Keratinocyte (primary cell): Measurements from ENCODE around the gene SRPK2. TPM values are rescaled to one million over a fixed set of nuclear protein-coding genes. Genes with fewer than 3 reads are reported as not detected.

Experiments
- DNase-seq: peaks from one replicate; pipeline ENCODE4 v3.0.0-alpha.2; 2011; ENCODE audit warnings: low read depth, missing footprints, low spot score
- FAIRE-seq: peaks from 2 replicates; lab custom pipeline; 2011; peaks lifted over from hg19 to GRCh38; lab: Jason Lieb, UNC
- H2AFZ ChIP-seq: 2 replicates; pipeline ENCODE4 v1.6.0; 2012; ENCODE audit warnings: low read length, control low read depth, inconsistent platforms; ENCODE audit not compliant: control insufficient read depth
- H3K27ac ChIP-seq: 2 replicates; pipeline ENCODE4 v1.5.1; 2011; ENCODE audit warnings: low read length; ENCODE audit not compliant: control insufficient read depth, insufficient read depth
- H3K27me3 ChIP-seq: 3 replicates; pipeline ENCODE4 v1.6.0; 2011; ENCODE audit warnings: low read length; ENCODE audit not compliant: control insufficient read depth, insufficient read depth; ENCODE audit errors: extremely low read depth
- H3K36me3 ChIP-seq, 2 experiments: 2 replicates in 1 of 2; 3 replicates in 1 of 2; pipeline ENCODE4 v1.5.1; 2011; ENCODE audit warnings: low read length in 2 of 2, mild to moderate bottlenecking in 1 of 2; ENCODE audit not compliant: control insufficient read depth in 2 of 2, insufficient read depth in 2 of 2; ENCODE audit errors: extremely low read depth in 1 of 2
- H3K4me1 ChIP-seq: 3 replicates; pipeline ENCODE4 v1.5.1; 2011; ENCODE audit warnings: low read length; ENCODE audit not compliant: control insufficient read depth, insufficient read depth; ENCODE audit errors: extremely low read depth
- H3K4me2 ChIP-seq: 3 replicates; pipeline ENCODE4 v1.6.0; 2011; ENCODE audit warnings: low read depth, low read length; ENCODE audit not compliant: control insufficient read depth, insufficient read depth; ENCODE audit errors: extremely low read depth
- H3K4me3 ChIP-seq, 3 experiments: fragments of 200-600 bp in 1 of 3; sonication (generic) in 1 of 3; 2 replicates in 2 of 3; 3 replicates in 1 of 3; pipeline ENCODE4 v1.5.1; 2011 to 2016; ENCODE audit warnings: low read length in 3 of 3, mild to moderate bottlenecking in 3 of 3, control low read depth in 2 of 3, inconsistent platforms in 1 of 3, low read depth in 1 of 3, mixed read lengths in 1 of 3, mixed run types in 1 of 3, moderate library complexity in 1 of 3; ENCODE audit not compliant: control insufficient read depth in 2 of 3, insufficient read depth in 2 of 3; ENCODE audit errors: extremely low read depth in 1 of 3
- H3K79me2 ChIP-seq: 2 replicates; pipeline ENCODE4 v1.6.0; 2012; ENCODE audit warnings: low read length; ENCODE audit not compliant: control insufficient read depth, insufficient read depth
- H3K9ac ChIP-seq: 3 replicates; pipeline ENCODE4 v1.6.0; 2011; ENCODE audit warnings: low read length; ENCODE audit not compliant: control insufficient read depth, insufficient read depth; ENCODE audit errors: extremely low read depth
- H3K9me1 ChIP-seq: 3 replicates; pipeline ENCODE4 v1.6.0; 2011; ENCODE audit warnings: low read length; ENCODE audit not compliant: control insufficient read depth, insufficient read depth; ENCODE audit errors: extremely low read depth
- H3K9me3 ChIP-seq: 2 replicates; pipeline ENCODE4 v1.5.1; 2012; ENCODE audit warnings: low read depth, low read length; ENCODE audit not compliant: control insufficient read depth
- H4K20me1 ChIP-seq: 3 replicates; pipeline ENCODE4 v1.6.0; 2011; ENCODE audit warnings: low read length; ENCODE audit not compliant: control insufficient read depth, insufficient read depth; ENCODE audit errors: extremely low read depth
- EZH2 ChIP-seq: IDR thresholded peaks from one replicate; pipeline ENCODE4 v1.6.1; 2012; ENCODE audit warnings: inconsistent platforms, mild to moderate bottlenecking, low read length, moderate library complexity
- dilution Hi-C: fragments of 300-500 bp; cut with MboI; formaldehyde crosslinking; loops from one replicate; pipeline ENCODE4 v1.7.0; 2020; ENCODE audit warnings: low sequenced_read_pairs; ENCODE audit not compliant: extremely low pct_ligation_motif_present
- polyA plus RNA-seq, 5 experiments: library from polyadenylated mRNA; depleted of rRNA in 3 of 5; stranded (reverse) in 3 of 5; stranded (forward) in 1 of 5; unstranded in 1 of 5; fragments of >200 nt; gene quantifications; 1 replicate in 1 of 5; 2 replicates in 3 of 5; 3 replicates in 1 of 5; pipeline versions ENCODE4 v1.2.1 to v1.2.3, GENCODE V29; 2011 to 2012; ENCODE audit warnings: missing spikeins in 2 of 5, low read depth in 1 of 5, low replicate concordance in 1 of 5
- TF ChIP-seq, protein P1 (sequence below), 3 experiments: IDR thresholded peaks in 1 of 3; conservative IDR thresholded peaks in 1 of 3; optimal IDR thresholded peaks in 1 of 3; 2 replicates in 2 of 3; 3 replicates in 1 of 3; pipeline versions ENCODE3 to v1.5.1; 2011; ENCODE audit warnings: low read length in 3 of 3, mild to moderate bottlenecking in 3 of 3, moderate library complexity in 2 of 3, control low read depth in 1 of 3, inconsistent platforms in 1 of 3; ENCODE audit not compliant: insufficient read depth in 2 of 3; ENCODE audit errors: extremely low read depth in 1 of 3

SRPK2 gene
- polyA plus RNA-seq, 1 donor (not counting 4 experiments of a cell fraction or from before 2014, with no cell fraction given), result 40.2 TPM

DNA sequence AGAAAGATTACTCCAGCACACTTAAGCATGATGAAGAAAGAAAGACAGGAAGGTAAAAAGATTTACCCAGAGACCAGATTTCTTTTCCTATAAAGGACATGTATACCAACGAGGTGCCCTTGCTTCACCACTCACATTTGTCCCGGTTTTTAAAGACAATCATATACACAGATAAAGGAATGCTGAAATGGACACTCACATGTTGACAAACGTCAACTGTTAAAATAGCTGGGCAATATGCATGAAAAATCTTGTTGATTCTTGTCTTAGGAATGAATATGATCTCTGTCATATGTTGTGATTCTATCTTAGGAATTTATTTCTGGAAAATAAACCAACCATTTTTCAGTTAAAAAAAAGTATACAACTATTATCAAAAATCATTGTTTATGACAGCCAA is 158.2 kb downstream of the SRPK2 start:
- H3K27ac ChIP-seq, result peak overlapping the region; percentile 96
- no peak overlapping the region for H2AFZ ChIP-seq
- peak overlapping the region; percentile 65 for H3K9ac ChIP-seq
- H3K4me2 ChIP-seq, result peak overlapping the region; percentile 88
- FAIRE-seq, result no peak
- peaks cover 40% of the 10 kb centered on the region for H3K4me1 ChIP-seq
- peaks cover 3% of the 10 kb centered on the region for H4K20me1 ChIP-seq
- no peaks in the 10 kb centered on the region for H3K36me3 ChIP-seq
- H3K9me1 ChIP-seq, result no peaks in the 10 kb centered on the region
- no peak for DNase-seq
- dilution Hi-C loops, result no loop called here
- H3K9me3 ChIP-seq, result no peaks in the 10 kb centered on the region
- peaks cover 62% of the 10 kb centered on the region for H3K79me2 ChIP-seq
- TF ChIP-seq, protein P1, sequence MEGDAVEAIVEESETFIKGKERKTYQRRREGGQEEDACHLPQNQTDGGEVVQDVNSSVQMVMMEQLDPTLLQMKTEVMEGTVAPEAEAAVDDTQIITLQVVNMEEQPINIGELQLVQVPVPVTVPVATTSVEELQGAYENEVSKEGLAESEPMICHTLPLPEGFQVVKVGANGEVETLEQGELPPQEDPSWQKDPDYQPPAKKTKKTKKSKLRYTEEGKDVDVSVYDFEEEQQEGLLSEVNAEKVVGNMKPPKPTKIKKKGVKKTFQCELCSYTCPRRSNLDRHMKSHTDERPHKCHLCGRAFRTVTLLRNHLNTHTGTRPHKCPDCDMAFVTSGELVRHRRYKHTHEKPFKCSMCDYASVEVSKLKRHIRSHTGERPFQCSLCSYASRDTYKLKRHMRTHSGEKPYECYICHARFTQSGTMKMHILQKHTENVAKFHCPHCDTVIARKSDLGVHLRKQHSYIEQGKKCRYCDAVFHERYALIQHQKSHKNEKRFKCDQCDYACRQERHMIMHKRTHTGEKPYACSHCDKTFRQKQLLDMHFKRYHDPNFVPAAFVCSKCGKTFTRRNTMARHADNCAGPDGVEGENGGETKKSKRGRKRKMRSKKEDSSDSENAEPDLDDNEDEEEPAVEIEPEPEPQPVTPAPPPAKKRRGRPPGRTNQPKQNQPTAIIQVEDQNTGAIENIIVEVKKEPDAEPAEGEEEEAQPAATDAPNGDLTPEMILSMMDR (optimal IDR thresholded peaks at IDR 0.05 in 1 of 3, IDR thresholded peaks at IDR 0.05 in 1 of 3, conservative IDR thresholded peaks at IDR 0.05 in 1 of 3; ENCODE audit: extremely low read depth in 1 of 3, insufficient read depth in 2 of 3, low read length in 3 of 3), result no peak
- no peak for TF ChIP-seq EZH2
- H3K27me3 ChIP-seq, result no peaks in the 10 kb centered on the region
- H3K4me3 ChIP-seq, result peak overlapping the region in 2 of 3 experiments; percentile 3 to 48

DNA sequence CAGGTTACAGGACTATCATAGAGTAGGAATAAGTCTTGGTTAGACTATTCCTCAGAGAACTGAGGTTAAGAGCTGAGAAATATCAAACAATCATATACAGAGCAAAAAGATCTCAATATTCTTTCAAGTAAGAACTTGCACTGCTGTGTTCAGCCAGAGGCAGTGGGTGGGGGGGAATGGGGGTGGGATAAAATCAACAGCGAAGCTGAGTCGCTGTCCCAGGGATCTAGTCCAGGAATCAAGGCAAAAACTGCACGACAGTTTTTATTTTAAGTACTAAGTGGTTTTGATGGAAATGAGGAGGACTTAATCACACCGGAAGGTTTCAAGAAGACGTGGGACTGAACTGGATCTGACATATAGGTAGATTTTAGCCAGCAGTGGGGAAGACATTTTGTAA is 159.1 kb downstream of the SRPK2 start:
- H3K27me3 ChIP-seq, result no peaks in the 10 kb centered on the region
- H3K79me2 ChIP-seq, result peaks cover 54% of the 10 kb centered on the region
- no peaks in the 10 kb centered on the region for H3K9me1 ChIP-seq
- TF ChIP-seq, protein P1 (optimal IDR thresholded peaks at IDR 0.05 in 1 of 3, IDR thresholded peaks at IDR 0.05 in 1 of 3, conservative IDR thresholded peaks at IDR 0.05 in 1 of 3; ENCODE audit: extremely low read depth in 1 of 3, insufficient read depth in 2 of 3, low read length in 3 of 3), result no peak
- no peak for TF ChIP-seq EZH2
- peak overlapping the region in 2 of 3 experiments; percentile 48 to 62 for H3K4me3 ChIP-seq
- peak overlapping the region; percentile 96 for H3K27ac ChIP-seq
- DNase-seq (no peak), FAIRE-seq (peak; percentile 85)
- no peak overlapping the region for H2AFZ ChIP-seq
- H3K4me1 ChIP-seq, result peaks cover 49% of the 10 kb centered on the region
- H4K20me1 ChIP-seq, result peaks cover 2% of the 10 kb centered on the region
- no peaks in the 10 kb centered on the region for H3K36me3 ChIP-seq
- H3K9me3 ChIP-seq, result no peaks in the 10 kb centered on the region
- dilution Hi-C loops, result no loop called here
- peak overlapping the region; percentile 88 for H3K4me2 ChIP-seq
- H3K9ac ChIP-seq, result peak overlapping the region; percentile 65
